OCI-LY1 (cell line): ENCODE measurements around the gene CORIN.

Experiments used
- CTCF ChIP-seq: fragments of 200-600 bp; sonication (generic), shearing (Covaris generic); IDR thresholded peaks from 2 replicates; pipeline ENCODE4 v1.5.1; 2017; ENCODE audit warnings: mild to moderate bottlenecking, antibody characterized with exemption, low read length, moderate library complexity, mixed read lengths
- EZH2 ChIP-seq: fragments of 200-600 bp; sonication (generic), shearing (Covaris generic); IDR thresholded peaks from 2 replicates; pipeline ENCODE4 v1.8.0; 2017; ENCODE audit warnings: borderline replicate concordance, mixed run types, mild to moderate bottlenecking, antibody characterized with exemption, low read length, moderate library complexity, mixed read lengths

- no peak for TF ChIP-seq CTCF
- TF ChIP-seq EZH2, result no peak
Measured at GRCh38 chr4:47550899-47551548, 286.8 kb downstream of the CORIN start.
